Fibroblast of the aortic adventitia (primary cell): ENCODE data around the gene DPP7. TPM values are rescaled to one million over a fixed set of nuclear protein-coding genes. Genes with fewer than 3 reads are reported as not detected.
A peak's percentile ranks its signal among the peaks of the same experiment; 100 is the strongest.

Experiments
- DNase-seq: peaks from one replicate; pipeline ENCODE4 v3.0.0-alpha.2; 2010; ENCODE audit warnings: low read depth
- H3K4me3 ChIP-seq: 2 replicates; pipeline ENCODE4 v1.5.1; 2011; ENCODE audit warnings: low read depth, mild to moderate bottlenecking, control low read depth, low read length, moderate library complexity
- total RNA-seq: library from RNA; depleted of rRNA; stranded (reverse); fragments of >200 nt; gene quantifications from 2 replicates; pipeline ENCODE4 v1.2.3, GENCODE V29; 2012; ENCODE audit warnings: low replicate concordance
- TF ChIP-seq, protein P1 (sequence below): IDR thresholded peaks from 2 replicates; pipeline ENCODE4 v1.5.1; 2011; ENCODE audit warnings: mild to moderate bottlenecking, low read length, control low read depth, inconsistent platforms; ENCODE audit not compliant: insufficient read depth

Gene DPP7
- total RNA-seq, 1 donor = 69.5 TPM

DNA sequence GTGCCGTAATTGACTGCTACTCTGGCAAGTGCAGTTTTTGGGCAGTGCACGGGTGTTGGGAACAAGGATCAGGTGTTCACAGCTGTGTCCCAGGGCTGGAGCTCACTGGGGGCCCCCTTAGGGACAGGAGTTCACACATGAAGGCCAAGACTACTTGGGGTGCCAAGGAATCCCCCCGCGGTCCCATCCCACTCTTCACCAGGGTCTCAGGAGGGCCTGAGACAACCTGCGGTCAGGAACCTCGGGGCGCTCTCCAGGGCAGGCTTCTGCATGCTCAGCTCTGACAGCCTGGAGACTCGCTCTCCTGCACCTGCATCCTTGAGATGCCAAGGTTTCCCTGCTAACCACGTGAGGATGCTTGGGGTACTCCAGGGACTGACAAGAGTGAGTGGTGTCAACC, 30.0 kb downstream of the DPP7 start:
- no peak overlapping the region for H3K4me3 ChIP-seq
- TF ChIP-seq, protein P1, sequence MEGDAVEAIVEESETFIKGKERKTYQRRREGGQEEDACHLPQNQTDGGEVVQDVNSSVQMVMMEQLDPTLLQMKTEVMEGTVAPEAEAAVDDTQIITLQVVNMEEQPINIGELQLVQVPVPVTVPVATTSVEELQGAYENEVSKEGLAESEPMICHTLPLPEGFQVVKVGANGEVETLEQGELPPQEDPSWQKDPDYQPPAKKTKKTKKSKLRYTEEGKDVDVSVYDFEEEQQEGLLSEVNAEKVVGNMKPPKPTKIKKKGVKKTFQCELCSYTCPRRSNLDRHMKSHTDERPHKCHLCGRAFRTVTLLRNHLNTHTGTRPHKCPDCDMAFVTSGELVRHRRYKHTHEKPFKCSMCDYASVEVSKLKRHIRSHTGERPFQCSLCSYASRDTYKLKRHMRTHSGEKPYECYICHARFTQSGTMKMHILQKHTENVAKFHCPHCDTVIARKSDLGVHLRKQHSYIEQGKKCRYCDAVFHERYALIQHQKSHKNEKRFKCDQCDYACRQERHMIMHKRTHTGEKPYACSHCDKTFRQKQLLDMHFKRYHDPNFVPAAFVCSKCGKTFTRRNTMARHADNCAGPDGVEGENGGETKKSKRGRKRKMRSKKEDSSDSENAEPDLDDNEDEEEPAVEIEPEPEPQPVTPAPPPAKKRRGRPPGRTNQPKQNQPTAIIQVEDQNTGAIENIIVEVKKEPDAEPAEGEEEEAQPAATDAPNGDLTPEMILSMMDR = no peak
- DNase-seq = no peak

DNA sequence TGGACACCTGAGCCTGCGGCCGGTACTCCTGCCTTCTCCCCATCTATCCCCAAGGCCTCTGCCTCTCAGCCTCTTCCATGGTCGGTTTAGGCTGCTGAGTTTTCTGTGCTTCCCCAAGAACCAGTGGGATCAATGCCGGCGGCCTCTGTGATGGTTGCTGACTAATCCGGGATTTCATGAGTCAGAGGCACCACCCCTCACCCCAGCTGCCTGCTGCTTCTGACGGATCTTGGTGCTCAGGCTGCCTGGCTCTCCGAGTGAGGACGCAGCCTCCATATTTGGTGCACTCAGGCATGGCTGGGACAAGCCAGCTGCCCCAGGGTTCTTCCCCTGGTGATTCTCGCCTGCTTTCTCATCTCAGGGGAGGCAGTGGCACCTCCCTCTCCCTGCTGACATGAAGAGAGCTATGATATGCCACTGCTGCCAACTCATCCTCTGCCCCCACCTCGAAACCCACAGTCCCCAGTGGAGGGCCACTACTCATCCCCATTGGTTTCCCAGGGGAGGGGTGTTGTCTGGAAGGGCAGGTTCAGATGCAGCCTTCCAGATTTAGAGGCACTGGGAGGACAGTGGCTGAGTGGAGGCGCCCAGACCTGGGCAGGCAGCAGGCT, 31.0 kb downstream of the DPP7 start:
- DNase-seq = peak; percentile 96
- no peak overlapping the region for H3K4me3 ChIP-seq
- TF ChIP-seq, protein P1 = no peak

DNA sequence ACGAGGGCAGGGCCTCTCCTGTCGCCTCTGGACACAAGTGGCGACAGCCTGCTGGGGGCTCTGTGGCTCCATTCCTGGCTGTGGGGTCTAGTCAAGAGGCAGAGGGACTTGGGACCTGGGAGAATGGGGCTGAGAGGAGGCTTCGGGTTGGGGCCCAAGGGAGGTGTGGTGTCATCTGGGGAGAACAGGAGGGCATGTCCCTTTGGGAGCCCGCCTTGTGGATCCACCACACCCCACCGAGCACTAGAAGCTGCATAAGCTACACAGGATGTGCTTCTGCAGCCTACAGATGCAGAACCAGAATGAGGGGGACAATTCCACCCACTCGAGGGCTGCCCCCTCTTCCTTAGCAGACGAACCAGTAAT, 31.6 kb downstream of the DPP7 start:
- TF ChIP-seq, protein P1 = no peak
- H3K4me3 ChIP-seq = no peak overlapping the region
- DNase-seq = no peak

DNA sequence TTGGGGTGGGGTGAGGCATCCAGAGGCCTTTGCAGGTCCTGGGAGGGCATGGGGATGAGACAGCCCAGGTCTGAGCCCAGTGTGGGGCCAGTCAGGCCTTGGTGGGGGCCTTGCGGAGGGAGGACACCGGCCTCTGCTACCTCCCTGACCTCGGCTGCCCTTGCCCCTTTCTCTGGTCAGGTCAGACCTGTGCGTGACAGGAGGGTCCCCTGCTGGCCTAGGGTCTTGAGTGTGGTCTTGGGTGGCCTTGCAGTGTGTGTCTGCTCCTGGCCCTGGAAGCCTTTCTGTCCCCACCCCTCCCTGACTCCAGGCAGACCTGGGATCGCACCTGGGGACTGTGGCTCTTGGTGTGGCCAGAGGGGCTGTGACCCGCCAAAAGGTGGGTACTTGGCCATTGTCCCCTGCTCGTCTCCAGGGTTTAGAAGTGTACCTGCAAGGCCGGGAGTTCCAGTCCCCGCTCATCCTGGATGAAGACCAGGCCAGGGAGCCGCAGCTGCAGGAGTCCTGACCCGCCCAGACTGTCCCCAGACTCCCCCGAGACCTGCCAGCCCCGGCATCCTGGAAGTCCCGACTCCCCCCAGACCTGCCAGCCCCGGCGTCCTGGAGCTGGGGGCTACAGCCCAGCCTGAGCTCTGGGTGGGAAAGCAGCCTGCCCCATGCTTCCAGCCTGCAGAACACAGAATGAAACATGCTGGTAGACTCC, 32.2 kb downstream of the DPP7 start:
- TF ChIP-seq, protein P1 = no peak
- no peak for DNase-seq
- H3K4me3 ChIP-seq = no peak overlapping the region

DNA sequence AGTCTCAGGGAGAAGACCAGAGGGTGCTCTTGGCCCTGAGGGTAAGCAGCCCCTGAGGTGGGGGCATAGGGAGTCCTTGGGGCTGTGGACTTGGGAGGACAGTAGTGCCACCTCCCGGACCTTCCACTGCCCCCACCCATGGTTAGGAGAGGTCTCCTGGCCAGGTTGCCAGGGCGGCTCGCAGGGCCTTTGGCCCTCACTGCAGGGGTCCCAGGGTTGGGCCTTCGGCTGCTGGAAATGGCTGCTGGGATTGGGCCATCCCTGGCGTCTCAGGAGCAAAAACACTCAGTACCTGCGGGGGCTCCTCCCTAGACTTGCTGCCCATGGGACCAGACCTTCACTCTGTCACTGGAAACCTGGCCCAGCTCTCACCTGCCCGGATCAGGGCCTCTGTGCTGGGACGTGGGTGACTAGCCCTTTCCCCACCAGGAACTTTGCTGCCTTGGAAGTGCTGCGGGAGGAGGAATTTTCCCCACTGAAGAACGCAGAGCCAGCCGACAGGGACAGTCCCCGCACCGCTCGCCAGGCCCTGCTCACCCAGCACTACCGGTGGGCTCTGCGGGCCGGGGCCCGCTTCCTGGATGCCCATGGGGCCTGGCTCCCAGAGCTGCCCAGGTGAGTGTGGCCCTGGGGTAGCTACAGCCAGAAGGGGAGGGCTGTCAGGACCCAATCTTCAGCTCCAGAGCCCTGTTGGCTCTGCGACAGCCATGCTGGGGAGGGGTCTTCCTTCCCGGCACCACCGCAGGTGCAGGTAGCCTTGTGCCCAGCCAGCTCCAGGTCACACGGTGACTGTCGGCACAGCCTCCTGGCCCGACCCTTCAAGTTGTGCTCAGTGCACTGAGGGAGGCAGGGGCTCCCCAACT, 34.0 kb downstream of the DPP7 start:
- TF ChIP-seq, protein P1 = no peak
- H3K4me3 ChIP-seq = no peak overlapping the region
- DNase-seq = no peak

DNA sequence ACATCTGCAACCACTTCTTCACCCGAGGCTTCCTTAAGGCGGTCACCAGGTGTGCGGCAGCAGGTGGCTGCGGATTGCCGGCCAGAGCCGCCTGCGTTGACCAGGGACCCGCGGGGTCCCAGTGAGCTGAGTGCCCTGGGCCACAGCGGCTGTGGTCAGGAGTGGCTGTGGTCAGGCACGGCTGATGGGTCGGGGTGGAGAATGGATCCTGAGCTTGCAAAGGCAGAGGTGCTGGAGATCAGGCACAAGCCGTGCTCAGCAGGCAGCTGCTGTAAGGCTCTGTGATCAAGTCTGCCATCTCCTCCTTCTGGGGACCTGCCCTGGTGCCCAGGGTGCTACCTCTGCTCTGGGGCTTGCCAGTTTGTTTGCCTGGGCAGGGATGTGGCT, 35.1 kb downstream of the DPP7 start:
- TF ChIP-seq, protein P1 = no peak
- no peak overlapping the region for H3K4me3 ChIP-seq
- DNase-seq = no peak
